Activated CD4-positive, CD25-positive, alpha-beta regulatory T cell treated with anti-CD3 and anti-CD28 coated beads, Interleukin-2, amount 50 U/mL, for 24 hours (primary cell): ENCODE results near the gene NUP54.
A peak's percentile ranks its signal among the peaks of the same experiment; 100 is the strongest.

Experiments used
- ATAC-seq, 2 donors: fragments of 150-1000 bp; cut with Tn5 transposase; one replicate each; pipeline ENCODE4 v1.10.0; 2021; ENCODE audit warnings: mild to moderate bottlenecking in 1 of 2, moderate library complexity in 1 of 2

The NUP54 gene

GRCh38 chr4:76148142-76148865 is at the start of gene NUP54:
TSS of gene NUP54 (minus strand) at chr4:76148397. CDS start at chr4:76148374, 23 bp downstream.
- ATAC-seq, result peak; percentile 98 to 99

DNA sequence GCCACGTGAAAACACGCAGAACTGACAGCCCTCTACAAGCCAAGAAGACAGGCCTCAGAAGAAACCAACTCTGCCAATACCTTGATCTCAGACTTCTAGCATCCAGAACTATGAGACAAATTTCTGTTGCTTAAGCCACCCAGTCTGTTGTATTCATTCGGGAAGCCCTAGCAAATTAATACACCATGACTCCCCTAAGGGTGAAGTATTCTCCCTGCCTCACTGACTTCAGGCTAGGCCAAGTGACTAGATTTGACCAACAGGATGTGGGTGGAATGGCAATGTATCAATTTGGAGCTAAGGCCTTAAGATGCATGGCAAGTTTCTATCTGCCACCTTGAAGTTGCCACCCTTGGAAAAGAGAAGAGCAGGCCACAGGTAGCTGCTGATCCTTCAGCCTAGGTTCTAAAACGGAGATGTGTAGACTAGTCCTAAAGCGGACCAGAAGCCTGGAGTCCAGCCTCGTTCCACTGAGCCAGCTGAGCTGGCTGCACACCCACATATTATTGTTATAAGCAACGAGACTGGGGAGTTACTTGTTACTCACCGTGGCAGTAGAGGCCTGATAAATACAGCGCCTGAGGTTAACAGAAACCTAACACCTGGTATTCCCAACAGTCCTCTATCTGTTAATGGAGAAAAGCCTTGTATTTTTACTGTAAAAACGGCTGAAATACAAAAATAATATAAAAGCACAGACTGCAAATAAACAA is 49.0 kb upstream of the NUP54 start:
- no peak for ATAC-seq

DNA sequence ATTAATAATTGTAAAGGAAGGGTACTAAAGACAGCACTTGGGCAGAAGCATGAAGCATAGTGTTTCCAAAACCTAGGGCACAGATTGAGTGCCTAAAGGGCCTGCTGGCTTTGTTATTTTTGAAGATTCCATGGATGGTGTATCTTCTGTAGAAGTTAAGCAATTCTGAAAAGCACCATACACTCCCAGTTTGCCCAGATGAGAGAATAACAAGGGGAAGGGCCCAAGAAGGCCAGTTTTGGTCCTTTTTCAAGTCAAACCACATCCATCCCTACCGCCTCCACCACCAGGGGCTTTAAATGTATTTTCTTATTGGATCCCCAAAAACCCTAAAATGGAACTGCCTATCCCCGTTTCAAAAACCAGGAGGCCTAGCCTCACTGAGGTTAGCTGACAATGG is 48.2 kb upstream of the NUP54 start:
- no peak for ATAC-seq

DNA sequence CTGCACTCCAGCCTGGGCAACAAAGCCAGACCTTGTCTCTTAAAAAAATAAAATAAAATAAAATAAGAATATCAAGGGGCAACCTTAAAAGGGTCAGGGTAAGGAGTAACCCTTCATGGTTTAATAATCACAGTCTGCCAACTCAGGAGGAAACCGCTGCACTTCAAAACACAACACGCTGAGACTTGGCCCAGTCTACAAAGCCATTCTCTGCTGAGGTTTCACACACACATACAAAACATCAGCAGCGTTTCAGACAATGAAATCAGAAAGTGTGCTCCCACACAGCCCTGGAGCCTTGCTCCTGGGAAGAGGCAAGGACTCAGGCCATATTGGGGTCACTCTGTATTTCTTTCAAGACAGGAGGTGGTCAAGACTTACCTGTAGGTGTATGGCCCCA is 47.1 kb upstream of the NUP54 start:
- no peak for ATAC-seq

- ATAC-seq, result no peak
Observed at GRCh38 chr4:76194325-76194724, 46.1 kb upstream of the NUP54 start.

DNA sequence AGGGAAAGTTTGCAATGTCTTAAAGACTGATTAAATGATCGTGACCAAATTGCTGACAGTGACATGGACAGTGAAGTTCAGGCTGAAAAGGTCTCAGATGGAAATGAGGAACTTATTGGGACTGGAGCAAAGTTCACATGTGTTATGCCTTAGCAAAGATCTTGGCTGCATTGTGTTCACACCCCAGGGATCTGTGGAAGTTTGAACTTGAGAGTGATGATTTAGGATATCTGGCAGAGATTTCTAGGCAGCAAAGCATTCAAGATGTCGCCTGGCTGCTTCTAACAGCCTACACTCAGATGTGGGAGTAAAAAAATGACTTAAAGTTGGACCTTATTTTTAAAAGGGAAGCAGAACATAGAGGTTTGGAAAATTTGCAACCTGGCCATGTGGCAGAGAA is 44.0 kb upstream of the NUP54 start:
- ATAC-seq, result no peak

DNA sequence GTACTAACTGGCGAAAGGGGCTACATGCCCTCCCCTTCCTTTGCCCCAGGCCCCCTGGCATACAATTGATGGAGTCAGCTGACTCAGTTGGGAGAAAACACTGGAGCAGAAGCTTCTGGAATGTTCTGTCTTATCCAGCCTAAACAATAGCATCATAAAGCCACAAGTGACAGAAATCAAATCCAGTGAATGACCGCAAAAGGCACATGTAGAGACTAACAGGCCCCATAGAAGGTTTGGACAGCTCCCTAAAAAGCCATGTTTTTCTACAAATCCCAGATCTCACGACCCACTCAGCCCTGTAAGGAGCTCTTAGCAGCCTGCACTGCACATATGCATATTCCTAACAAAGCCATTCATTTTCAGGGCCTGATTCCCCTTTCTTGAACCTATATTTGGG is 40.4 kb upstream of the NUP54 start:
- no peak for ATAC-seq

DNA sequence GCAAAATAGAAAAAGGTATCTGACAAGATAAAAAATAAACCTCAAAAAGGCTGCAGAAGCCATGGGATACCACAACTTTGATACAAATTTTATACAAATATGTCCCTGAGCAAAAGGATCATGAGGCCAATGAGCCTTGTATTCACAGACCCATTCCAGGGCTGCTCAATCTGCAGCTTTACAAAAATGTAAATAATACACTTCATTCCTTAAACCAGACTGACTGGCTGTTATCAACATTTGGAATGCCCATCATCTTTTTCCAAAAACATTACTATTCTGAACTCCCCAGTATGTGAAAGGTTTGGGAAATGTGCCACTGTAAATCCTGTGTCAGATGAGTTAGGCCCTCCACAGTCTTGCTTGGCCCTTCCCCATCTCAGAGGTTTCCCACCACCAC is 40.0 kb upstream of the NUP54 start:
- ATAC-seq, result no peak

GRCh38 chr4:76187152-76187551 is 39.0 kb upstream of the NUP54 start:
- no peak for ATAC-seq

DNA sequence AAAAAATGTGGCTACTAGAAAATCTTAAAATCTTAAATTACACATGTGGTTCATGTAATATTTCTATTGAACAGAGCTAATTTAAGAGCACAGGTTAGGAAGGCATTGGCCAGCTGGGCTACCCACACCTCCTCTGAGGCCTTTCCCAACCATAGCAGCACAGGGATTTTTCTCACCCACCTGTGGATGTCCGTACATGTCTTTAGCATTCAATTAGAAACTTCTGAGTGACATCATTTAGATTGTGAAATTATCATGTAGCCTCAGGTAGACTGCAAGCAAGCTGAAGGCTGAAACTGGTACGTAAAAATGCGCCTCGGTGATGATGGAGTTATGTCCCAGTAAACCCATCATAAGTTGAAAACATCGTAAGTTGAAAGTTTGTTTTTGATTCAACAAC is 34.3 kb upstream of the NUP54 start:
- no peak for ATAC-seq

DNA sequence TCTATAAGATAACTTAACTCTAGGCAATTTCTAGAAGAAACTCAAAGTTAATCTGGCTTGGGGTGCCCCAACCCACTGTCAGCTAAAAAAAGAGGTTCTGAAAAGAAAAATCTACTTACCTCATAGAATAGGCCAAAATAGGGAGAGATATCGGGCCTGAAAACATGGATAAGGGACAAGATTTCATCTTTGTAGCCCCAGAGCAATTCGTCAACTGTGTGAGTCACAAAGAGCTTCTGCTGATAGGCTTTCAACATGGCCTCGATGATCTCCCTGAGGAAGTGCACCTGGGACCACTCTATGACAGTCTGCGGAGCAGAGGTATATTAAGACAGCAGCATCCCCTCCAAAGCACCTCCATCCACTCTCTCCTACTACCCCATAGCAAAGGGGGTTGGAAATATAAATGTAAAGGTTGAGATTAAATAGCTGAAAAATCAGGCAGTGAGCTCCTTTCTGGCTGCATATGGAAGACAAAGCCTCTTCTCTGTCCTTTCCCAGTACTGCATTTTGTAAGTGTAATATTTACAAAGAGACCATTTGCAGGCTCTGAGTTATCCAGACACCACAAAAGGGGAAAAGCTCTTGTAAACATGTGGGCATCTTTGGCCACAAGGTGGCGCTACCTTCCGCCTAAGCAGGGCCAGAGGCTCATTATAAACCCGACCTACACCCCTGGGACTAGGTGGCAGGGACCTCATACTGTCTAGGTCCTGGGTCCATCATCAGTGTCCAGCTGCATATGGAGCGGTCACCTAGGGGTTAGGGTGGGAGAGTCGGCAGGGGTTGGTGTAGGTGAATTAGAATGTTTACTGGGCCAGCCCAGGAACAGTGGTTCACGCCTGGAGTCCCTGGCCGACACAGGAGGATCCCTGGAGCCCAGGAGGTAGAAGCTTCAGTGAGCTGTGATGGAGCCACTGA is 31.5 kb upstream of the NUP54 start:
- peak; percentile 80 to 84 for ATAC-seq

GRCh38 chr4:76178296-76178695 is 30.1 kb upstream of the NUP54 start:
- no peak for ATAC-seq

GRCh38 chr4:76177709-76178108 is 29.5 kb upstream of the NUP54 start:
- ATAC-seq, result no peak

DNA sequence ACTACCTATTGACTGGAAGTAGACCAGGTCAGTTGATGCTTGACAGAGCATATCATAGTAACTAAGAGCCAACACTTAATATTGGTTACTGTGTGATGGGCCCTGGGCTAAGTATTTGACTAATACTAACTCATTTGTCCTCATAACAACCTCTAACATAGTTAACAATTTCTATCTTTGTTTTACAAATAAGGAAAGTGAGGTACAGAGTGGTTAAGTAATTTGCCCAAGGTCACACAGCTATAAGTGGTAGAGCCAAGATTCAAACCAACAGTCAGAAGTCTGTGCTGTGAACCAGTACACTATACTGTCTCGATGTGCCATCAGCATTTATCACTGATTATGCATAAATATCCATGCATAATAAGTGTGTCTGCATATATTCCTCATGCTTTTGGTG is 27.1 kb upstream of the NUP54 start:
- no peak for ATAC-seq

DNA sequence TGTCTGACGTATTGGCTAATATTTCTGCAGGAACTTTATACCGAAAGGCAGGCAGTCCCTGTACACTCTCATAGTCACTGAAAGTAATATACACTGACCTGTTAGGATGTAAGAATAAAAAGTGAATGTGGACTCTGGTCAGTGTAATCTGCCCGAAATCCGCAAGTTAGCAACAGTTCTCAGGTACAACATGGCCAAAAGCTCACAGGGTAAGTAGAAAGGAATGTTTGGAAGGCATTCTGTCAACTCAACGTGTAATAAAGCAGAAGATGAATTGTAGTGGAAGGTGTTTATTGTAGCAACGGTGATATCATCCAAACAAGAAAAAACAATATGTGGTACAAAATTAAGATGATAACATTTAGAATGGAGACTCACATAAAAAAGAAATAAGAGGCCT is 26.0 kb upstream of the NUP54 start:
- no peak for ATAC-seq

DNA sequence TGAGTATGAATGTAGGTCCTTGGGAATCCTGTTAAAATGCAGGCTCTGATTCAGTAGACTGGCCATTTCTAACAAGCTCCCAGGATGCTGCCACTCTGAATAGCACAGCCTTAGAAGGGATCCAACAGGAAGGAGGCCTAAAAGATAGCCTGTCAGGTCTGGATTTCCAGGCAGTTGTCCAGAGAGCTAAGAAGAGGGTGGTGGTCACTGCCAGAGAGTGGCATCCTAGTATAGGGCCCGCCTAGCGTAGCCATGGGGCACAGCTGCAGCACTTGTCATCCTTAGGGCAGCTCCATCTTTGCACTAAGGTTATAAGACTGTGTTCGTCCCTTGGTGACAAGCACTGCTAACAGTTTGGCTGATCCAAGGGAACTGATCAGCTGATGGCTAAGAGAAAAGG is 20.5 kb upstream of the NUP54 start:
- ATAC-seq, result no peak

- no peak for ATAC-seq
Observed at GRCh38 chr4:76166480-76166879, 18.3 kb upstream of the NUP54 start.

DNA sequence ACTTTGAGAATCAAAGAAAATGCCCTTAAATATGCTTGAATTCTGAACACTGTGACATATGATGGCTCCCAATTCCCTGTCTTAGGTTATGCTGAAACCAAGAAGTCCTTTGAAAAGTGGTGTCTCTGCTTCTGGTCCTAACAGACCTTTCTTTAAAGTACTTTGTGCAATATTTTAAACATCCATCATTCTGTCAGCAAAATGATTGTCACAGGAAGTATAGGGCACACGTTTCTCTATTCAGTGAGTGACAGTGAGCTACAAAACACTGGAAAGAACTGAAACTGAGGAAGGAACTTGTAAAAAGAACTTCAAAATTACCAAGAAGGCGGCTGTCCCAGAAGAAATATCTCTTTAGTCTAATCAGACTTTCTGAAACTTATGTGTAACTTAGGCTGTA is 12.2 kb upstream of the NUP54 start:
- ATAC-seq, result no peak

- ATAC-seq, result no peak
Observed at GRCh38 chr4:76156635-76157034, 8.4 kb upstream of the NUP54 start.

GRCh38 chr4:76155979-76156378 is 7.8 kb upstream of the NUP54 start:
- ATAC-seq, result no peak

GRCh38 chr4:76153356-76153755 is 5.2 kb upstream of the NUP54 start:
- ATAC-seq, result no peak

DNA sequence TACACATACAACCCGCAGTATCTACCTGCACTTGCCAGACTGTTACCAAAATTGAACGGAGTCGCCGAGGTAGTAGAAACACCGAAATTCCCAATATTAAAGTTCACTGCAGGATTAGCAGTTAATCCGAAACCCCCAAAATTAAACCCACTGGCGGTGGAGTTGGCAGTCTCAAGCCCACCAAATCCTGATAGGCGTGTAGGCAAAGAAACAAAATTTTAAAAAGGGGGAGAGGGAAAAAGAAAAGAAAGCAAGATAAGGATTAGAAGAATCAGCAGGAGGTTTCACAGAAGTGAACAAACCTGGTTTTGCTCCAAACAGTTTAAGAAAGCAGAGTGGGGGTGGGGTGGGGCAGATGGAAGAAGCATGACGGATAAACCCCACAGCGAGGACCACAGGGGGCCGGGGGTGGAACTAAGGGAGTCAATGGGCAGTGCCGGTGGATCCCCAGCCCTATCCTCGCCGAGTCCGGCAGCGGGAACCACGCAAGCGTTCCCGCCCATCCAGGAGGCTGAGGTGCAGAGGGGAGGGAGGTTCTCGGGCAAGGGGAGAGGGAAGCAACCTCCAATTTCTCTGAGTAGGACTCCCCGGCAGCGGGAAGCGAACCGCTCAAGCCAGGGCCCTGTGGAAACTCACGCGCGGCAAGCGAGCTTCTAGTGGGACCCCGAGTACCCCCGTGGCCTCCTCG is 599 bp downstream of the NUP54 start:
- peak; percentile 14 to 39 for ATAC-seq

GRCh38 chr4:76144546-76144945 is 3.7 kb downstream of the NUP54 start:
- no peak for ATAC-seq
